H1 (cell line): ENCODE data around the gene TRHDE.

ENCODE experiments used
- CBX5 ChIP-seq: fragments of 300-800, 300-1000 bp; sonication (generic); IDR thresholded peaks from 2 replicates; pipeline ENCODE4 v1.7.1; 2016; ENCODE audit warnings: antibody characterized with exemption, low read length, low read depth
- CHD2 ChIP-seq: IDR thresholded peaks from 2 replicates; pipeline ENCODE4 v1.6.1; 2012; ENCODE audit warnings: low read length, improper control_type of control experiment
- EZH2 ChIP-seq: fragments of 200-600 bp; sonication (generic); IDR thresholded peaks from 2 replicates; pipeline ENCODE4 v1.7.1; 2012; ENCODE audit warnings: low read depth, mild to moderate bottlenecking, moderate library complexity, low read length, inconsistent platforms; ENCODE audit not compliant: severe bottlenecking
- FOSL1 ChIP-seq: IDR thresholded peaks from 2 replicates; pipeline ENCODE4 v1.6.1; 2011; ENCODE audit warnings: mild to moderate bottlenecking, low read depth, low read length, moderate library complexity; ENCODE audit not compliant: insufficient read depth
- JUND ChIP-seq: IDR thresholded peaks from 2 replicates; pipeline ENCODE4 v1.6.1; 2011; ENCODE audit warnings: mild to moderate bottlenecking, improper control_type of control experiment, low read length
- KDM5A ChIP-seq: fragments of 200-600 bp; IDR thresholded peaks from 2 replicates; pipeline ENCODE4 v1.7.1; 2012; ENCODE audit warnings: mild to moderate bottlenecking, low read length, inconsistent platforms, mixed read lengths
- NRF1 ChIP-seq: IDR thresholded peaks from 2 replicates; pipeline ENCODE4 v1.6.1; 2011; ENCODE audit warnings: mild to moderate bottlenecking, low read depth, low read length, improper control_type of control experiment
- POLR2A ChIP-seq, 2 experiments: IDR thresholded peaks; 1 replicate in 1 of 2; 2 replicates in 1 of 2; pipeline ENCODE4 v1.6.1; 2011; ENCODE audit warnings: low read depth in 2 of 2, low read length in 2 of 2, mild to moderate bottlenecking in 2 of 2; ENCODE audit errors: control extremely low read depth in 1 of 2
- RFX5 ChIP-seq: IDR thresholded peaks from 2 replicates; pipeline ENCODE4 v1.6.1; 2011; ENCODE audit warnings: low read depth, low read length, improper control_type of control experiment, borderline replicate concordance
- YY1 ChIP-seq: IDR thresholded peaks from 2 replicates; pipeline ENCODE4 v1.6.1; 2011; ENCODE audit warnings: low read depth, mild to moderate bottlenecking, low read length
- TF ChIP-seq, protein P1 (sequence below), 3 experiments: IDR thresholded peaks; 1 replicate in 2 of 3; 2 replicates in 1 of 3; pipeline versions ENCODE4 v1.5.1 to v1.6.1; 2011; ENCODE audit warnings: low read length in 3 of 3, mild to moderate bottlenecking in 3 of 3, inconsistent platforms in 2 of 3, low read depth in 1 of 3, moderate library complexity in 1 of 3; ENCODE audit not compliant: insufficient read depth in 1 of 3; ENCODE audit errors: control extremely low read depth in 1 of 3

GRCh38 chr12:72476301-72476700 lies 204.1 kb downstream of the TRHDE start:
- TF ChIP-seq KDM5A (no peak), YY1 (no peak), RFX5 (no peak), FOSL1 (no peak), NRF1 (no peak), POLR2A (IDR thresholded peaks at IDR 0.05; ENCODE audit: control extremely low read depth in 1 of 2, low read depth in 2 of 2, low read length in 2 of 2) (no peak), CBX5 (no peak), EZH2 (no peak), CHD2 (no peak), JUND (no peak)
- TF ChIP-seq, protein P1, sequence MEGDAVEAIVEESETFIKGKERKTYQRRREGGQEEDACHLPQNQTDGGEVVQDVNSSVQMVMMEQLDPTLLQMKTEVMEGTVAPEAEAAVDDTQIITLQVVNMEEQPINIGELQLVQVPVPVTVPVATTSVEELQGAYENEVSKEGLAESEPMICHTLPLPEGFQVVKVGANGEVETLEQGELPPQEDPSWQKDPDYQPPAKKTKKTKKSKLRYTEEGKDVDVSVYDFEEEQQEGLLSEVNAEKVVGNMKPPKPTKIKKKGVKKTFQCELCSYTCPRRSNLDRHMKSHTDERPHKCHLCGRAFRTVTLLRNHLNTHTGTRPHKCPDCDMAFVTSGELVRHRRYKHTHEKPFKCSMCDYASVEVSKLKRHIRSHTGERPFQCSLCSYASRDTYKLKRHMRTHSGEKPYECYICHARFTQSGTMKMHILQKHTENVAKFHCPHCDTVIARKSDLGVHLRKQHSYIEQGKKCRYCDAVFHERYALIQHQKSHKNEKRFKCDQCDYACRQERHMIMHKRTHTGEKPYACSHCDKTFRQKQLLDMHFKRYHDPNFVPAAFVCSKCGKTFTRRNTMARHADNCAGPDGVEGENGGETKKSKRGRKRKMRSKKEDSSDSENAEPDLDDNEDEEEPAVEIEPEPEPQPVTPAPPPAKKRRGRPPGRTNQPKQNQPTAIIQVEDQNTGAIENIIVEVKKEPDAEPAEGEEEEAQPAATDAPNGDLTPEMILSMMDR (IDR thresholded peaks at IDR 0.05; ENCODE audit: control extremely low read depth in 1 of 3, insufficient read depth in 1 of 3, low read depth in 1 of 3, low read length in 3 of 3) = no peak
